Vagina (tissue), 2 donors: ENCODE results near the gene PCGF1. TPM values are rescaled to one million over a fixed set of nuclear protein-coding genes. Genes with fewer than 3 reads are reported as not detected.

Experiments
- DNase-seq, 2 donors: peaks; one replicate each; pipeline ENCODE4 v3.0.0-alpha.2; 2017; ENCODE audit errors: extremely low spot score in 2 of 2
- H3K27ac ChIP-seq: fragments of 200-600 bp; sonication (generic); one replicate; pipeline ENCODE4 v1.5.1; 2019
- H3K27me3 ChIP-seq: fragments of 200-600 bp; sonication (generic); one replicate; pipeline ENCODE4 v1.5.1; 2019
- H3K36me3 ChIP-seq, 2 donors: fragments of 200-600 bp; sonication (generic); one replicate each; pipeline ENCODE4 v1.5.1; 2017 to 2019
- H3K4me1 ChIP-seq: fragments of 200-600 bp; sonication (generic); one replicate; pipeline ENCODE4 v1.5.1; 2019
- H3K4me3 ChIP-seq, 2 donors: fragments of 200-600 bp; sonication (generic); 1 replicate in 1 of 2; 2 replicates in 1 of 2; pipeline ENCODE4 v1.5.1; 2016 to 2019
- H3K9me3 ChIP-seq: fragments of 200-600 bp; sonication (generic); one replicate; pipeline ENCODE4 v1.5.1; 2019
- POLR2A ChIP-seq, 2 donors: fragments of 450-650 bp; IDR thresholded peaks; one replicate each; pipeline ENCODE4 v1.6.1; 2017; ENCODE audit warnings: antibody characterized with exemption in 2 of 2, mild to moderate bottlenecking in 2 of 2, moderate library complexity in 2 of 2
- POLR2AphosphoS5 ChIP-seq, 2 donors: sonication (generic); formaldehyde crosslinking; IDR thresholded peaks; one replicate each; pipeline ENCODE4 v1.9.0; 2017; ENCODE audit warnings: antibody characterized with exemption in 2 of 2, mild to moderate bottlenecking in 2 of 2, low read depth in 1 of 2; ENCODE audit not compliant: insufficient read depth in 1 of 2
- intact Hi-C: fragments of 100-400 bp; cut with DNase I; formaldehyde crosslinking; loops from one replicate; pipeline ENCODE4 v1.15.1; 2023
- total RNA-seq: library from RNA; depleted of rRNA; stranded (reverse); fragments of >200 nt; gene quantifications from one replicate; pipeline ENCODE4 v1.2.3, GENCODE V29; 2016
- TF ChIP-seq, protein P1 (sequence below), 3 experiments: fragments of 450-650 bp in 2 of 3; fragments of 200-600 bp in 1 of 3; sonication (generic) in 1 of 3; IDR thresholded peaks; one replicate each; pipeline ENCODE4 v1.5.1; 2017 to 2019; ENCODE audit warnings: antibody characterized with exemption in 3 of 3, mild to moderate bottlenecking in 2 of 3, moderate library complexity in 2 of 3

Gene PCGF1
- total RNA-seq, 1 donor from 2014 or later = 14.7 TPM

- Histone ChIP-seq H3K36me3 (no peaks in the 10 kb centered on the region), H3K4me3 (no peak overlapping the region), H3K9me3 (no peaks in the 10 kb centered on the region), H3K27ac (no peak overlapping the region), H3K27me3 (no peaks in the 10 kb centered on the region), H3K4me1 (peaks cover 7% of the 10 kb centered on the region)
- no peak for DNase-seq
- intact Hi-C loops = no loop called here
- TF ChIP-seq, protein P1, sequence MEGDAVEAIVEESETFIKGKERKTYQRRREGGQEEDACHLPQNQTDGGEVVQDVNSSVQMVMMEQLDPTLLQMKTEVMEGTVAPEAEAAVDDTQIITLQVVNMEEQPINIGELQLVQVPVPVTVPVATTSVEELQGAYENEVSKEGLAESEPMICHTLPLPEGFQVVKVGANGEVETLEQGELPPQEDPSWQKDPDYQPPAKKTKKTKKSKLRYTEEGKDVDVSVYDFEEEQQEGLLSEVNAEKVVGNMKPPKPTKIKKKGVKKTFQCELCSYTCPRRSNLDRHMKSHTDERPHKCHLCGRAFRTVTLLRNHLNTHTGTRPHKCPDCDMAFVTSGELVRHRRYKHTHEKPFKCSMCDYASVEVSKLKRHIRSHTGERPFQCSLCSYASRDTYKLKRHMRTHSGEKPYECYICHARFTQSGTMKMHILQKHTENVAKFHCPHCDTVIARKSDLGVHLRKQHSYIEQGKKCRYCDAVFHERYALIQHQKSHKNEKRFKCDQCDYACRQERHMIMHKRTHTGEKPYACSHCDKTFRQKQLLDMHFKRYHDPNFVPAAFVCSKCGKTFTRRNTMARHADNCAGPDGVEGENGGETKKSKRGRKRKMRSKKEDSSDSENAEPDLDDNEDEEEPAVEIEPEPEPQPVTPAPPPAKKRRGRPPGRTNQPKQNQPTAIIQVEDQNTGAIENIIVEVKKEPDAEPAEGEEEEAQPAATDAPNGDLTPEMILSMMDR (IDR thresholded peaks at IDR 0.05) = no peak
- TF ChIP-seq POLR2AphosphoS5 (IDR thresholded peaks at IDR 0.05; ENCODE audit: insufficient read depth in 1 of 2, low read depth in 1 of 2) (no peak), POLR2A (IDR thresholded peaks at IDR 0.05) (no peak)
These were observed 37.1 kb upstream of the PCGF1 start for GRCh38 chr2:74544634-74545033.

DNA sequence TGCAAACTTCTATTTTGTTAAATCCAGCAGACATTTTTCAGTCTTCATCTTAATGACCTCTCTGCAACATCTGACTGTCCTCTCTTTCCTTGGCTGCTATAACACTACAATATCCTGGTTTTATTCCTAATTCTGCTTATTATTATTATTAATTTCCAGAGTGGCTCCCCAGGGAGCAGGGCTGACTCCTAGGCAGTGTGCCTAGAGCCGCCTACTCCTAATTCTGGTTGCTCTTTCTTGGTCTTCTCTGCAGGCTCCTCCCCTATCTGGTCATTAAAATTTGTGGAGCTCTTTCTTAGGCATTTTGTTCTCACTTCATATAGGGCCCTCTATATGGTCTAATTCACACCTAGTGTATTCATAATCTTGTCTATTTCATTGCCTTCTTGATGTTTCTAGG lies 35.5 kb upstream of the PCGF1 start:
- DNase-seq = no peak
- intact Hi-C loops = no loop called here

DNA sequence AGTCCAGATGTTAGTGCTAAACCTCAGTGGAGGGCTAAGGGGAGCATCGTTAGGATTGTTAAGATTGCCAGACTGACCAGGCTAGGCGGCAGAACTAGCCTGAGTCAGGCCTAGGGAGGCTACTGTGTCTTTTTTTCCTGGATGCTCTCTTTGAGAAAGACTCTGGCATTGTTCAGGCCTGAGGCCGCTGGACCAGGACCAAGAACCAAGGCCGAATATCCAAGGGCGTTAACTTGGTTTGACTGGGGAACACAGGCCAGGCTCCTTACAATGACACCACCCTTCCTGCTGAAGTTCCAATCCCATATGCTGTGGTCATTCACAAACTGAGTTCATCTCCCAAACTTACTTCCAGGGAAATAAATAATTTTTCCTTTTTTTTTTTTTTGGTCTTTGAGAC lies 32.8 kb upstream of the PCGF1 start:
- Histone ChIP-seq H3K27ac (no peak overlapping the region), H3K9me3 (no peaks in the 10 kb centered on the region), H3K4me3 (no peak overlapping the region), H3K27me3 (no peaks in the 10 kb centered on the region), H3K36me3 (no peaks in the 10 kb centered on the region), H3K4me1 (no peaks in the 10 kb centered on the region)
- intact Hi-C loops = no loop called here
- DNase-seq = no peak
- TF ChIP-seq, protein P1 (IDR thresholded peaks at IDR 0.05) = no peak
- TF ChIP-seq POLR2A (IDR thresholded peaks at IDR 0.05) = no peak
- TF ChIP-seq POLR2AphosphoS5 (IDR thresholded peaks at IDR 0.05; ENCODE audit: insufficient read depth in 1 of 2, low read depth in 1 of 2) = no peak

More for the DNA sequence above, 35.5 kb upstream of the PCGF1 start:
- H3K4me1 ChIP-seq = no peaks in the 10 kb centered on the region
- no peak overlapping the region for H3K27ac ChIP-seq
- no peaks in the 10 kb centered on the region for H3K9me3 ChIP-seq
- no peak overlapping the region for H3K4me3 ChIP-seq
- no peaks in the 10 kb centered on the region for H3K36me3 ChIP-seq
- TF ChIP-seq, protein P1 (IDR thresholded peaks at IDR 0.05) = no peak
- TF ChIP-seq POLR2AphosphoS5 (IDR thresholded peaks at IDR 0.05; ENCODE audit: insufficient read depth in 1 of 2, low read depth in 1 of 2) (no peak), POLR2A (IDR thresholded peaks at IDR 0.05) (no peak)
- no peaks in the 10 kb centered on the region for H3K27me3 ChIP-seq

DNA sequence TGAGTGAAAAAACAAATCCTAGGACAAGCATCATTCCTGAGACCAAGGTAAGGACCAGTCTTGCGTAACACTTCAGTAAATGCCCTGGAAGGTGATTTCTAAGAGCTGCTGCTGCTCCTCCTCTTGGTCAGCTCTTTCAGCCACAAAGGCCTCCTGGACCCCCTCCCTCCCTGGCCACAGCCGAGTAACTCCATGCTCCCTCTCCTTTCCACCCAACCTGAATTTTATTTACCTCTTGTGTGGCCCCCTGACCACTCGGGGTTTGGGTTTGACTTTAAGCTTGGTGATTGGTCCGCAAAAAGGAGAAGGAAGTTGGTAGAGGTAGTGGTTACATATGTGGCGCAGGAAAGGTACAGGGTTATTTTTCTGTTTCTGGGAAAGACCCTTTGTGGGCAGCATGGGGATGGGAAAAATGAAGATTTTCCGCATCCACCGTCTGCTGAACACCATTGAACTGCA lies 31.4 kb upstream of the PCGF1 start:
- no peaks in the 10 kb centered on the region for H3K27me3 ChIP-seq
- intact Hi-C loops = no loop called here
- DNase-seq = no peak
- TF ChIP-seq POLR2AphosphoS5 (IDR thresholded peaks at IDR 0.05; ENCODE audit: insufficient read depth in 1 of 2, low read depth in 1 of 2) (no peak), POLR2A (IDR thresholded peaks at IDR 0.05) (no peak)
- TF ChIP-seq, protein P1 (IDR thresholded peaks at IDR 0.05) = no peak
- H3K27ac ChIP-seq = no peak overlapping the region
- H3K36me3 ChIP-seq = no peaks in the 10 kb centered on the region
- no peak overlapping the region for H3K4me3 ChIP-seq
- no peaks in the 10 kb centered on the region for H3K9me3 ChIP-seq
- no peaks in the 10 kb centered on the region for H3K4me1 ChIP-seq

GRCh38 chr2:74537140-74537539 lies 29.6 kb upstream of the PCGF1 start:
- Histone ChIP-seq H3K27ac (no peak overlapping the region), H3K36me3 (peaks cover 0 to 4% of the 10 kb centered on the region in 2 donors), H3K4me3 (no peak overlapping the region), H3K4me1 (peaks cover under 1% of the 10 kb centered on the region), H3K27me3 (no peaks in the 10 kb centered on the region), H3K9me3 (no peaks in the 10 kb centered on the region)
- TF ChIP-seq POLR2AphosphoS5 (IDR thresholded peaks at IDR 0.05; ENCODE audit: insufficient read depth in 1 of 2, low read depth in 1 of 2) (no peak), POLR2A (IDR thresholded peaks at IDR 0.05) (no peak)
- TF ChIP-seq, protein P1 (IDR thresholded peaks at IDR 0.05) = no peak
- intact Hi-C loops = no loop called here
- no peak for DNase-seq
